ENCODE results near the gene PXK. TPM values are rescaled to one million over a fixed set of nuclear protein-coding genes. Genes with fewer than 3 reads are reported as not detected.

Gene PXK
- total and polyA plus RNA-seq, 10 of the 15 experiments (the other 5 are each of a cell fraction or from before 2014, with no cell fraction given) = 8.4 to 38.0 (median 27.6) TPM

DNA sequence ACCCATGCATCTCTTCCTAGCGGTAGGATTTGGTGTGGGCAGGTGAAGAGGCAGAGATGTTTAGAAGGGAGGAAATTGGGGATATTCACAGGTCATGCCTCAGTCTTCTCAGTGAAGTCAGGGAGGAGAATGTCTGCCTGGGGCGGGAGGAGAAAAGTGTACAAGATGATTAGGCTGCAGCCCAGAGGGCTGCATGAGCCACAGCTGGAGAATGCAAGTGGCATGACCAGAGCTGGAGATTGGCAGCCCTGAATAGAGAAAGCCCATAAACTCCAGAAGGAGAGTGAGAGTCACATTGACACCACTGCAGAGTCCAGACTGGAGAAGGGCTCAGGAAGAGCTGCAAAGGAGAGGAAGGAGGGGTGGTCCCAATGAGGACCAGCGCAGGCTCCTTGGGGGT, 78.3 kb downstream of the PXK start:
- Histone ChIP-seq H4K20me1 (ENCODE audit: control insufficient read depth, insufficient read depth) (no peaks in the 10 kb centered on the region), H3K27ac (ENCODE audit: control insufficient read depth, insufficient read depth) (no peak overlapping the region), H3K4me2 (ENCODE audit: control insufficient read depth, insufficient read depth) (no peak overlapping the region), H3K79me2 (ENCODE audit: control insufficient read depth, insufficient read depth, low read length) (no peaks in the 10 kb centered on the region), H3K9me3 (replicated peaks; ENCODE audit: control insufficient read depth, insufficient read depth, low read length) (no peaks in the 10 kb centered on the region), H3K4me1 (ENCODE audit: control insufficient read depth, insufficient read depth, low read length) (peaks cover 4% of the 10 kb centered on the region; the same call in 1 of the 2 replicates), H3K27me3 (replicated peaks in 1 of 2; ENCODE audit: control insufficient read depth in 2 of 2, insufficient read depth in 2 of 2, low read length in 1 of 2) (no peaks in the 10 kb centered on the region), H3K36me3 (ENCODE audit: control insufficient read depth in 2 of 2, insufficient read depth in 2 of 2, low read length in 1 of 2) (peaks cover 2 to 4% of the 10 kb centered on the region in 2 experiments; a peak in 3 of 4 replicates), H3K9ac (ENCODE audit: control insufficient read depth, insufficient read depth, low read length) (no peak overlapping the region), H2AFZ (ENCODE audit: control insufficient read depth, low read depth, low read length) (no peak overlapping the region), H3K4me3 (no peak overlapping the region)
- intact Hi-C loops (cut with micrococcal nuclease; ENCODE audit: unreplicated experiment) (loop anchor here (5.0 kb wide), 2 partner anchors 104 to 224 kb away; partner anchors contain the start of genes HTD2 and RPP14), in situ Hi-C loops (cut with MboI) (loop anchor here (5.0 kb wide), 2 partner anchors 84 to 229 kb away; no protein-coding TSS in a partner anchor)
- POLR2A ChIA-PET = interaction anchor here (1.1 kb wide), 1 partner anchor 77 kb away, joined by 3 read pairs; no protein-coding TSS in a partner anchor
- DNase-seq (ENCODE audit: low read depth, low spot score) = no peak
- no peak for ATAC-seq
- BruUV-seq (replicated peaks) = no TSS peak
- no peak for FAIRE-seq
- CTCF ChIA-PET = interaction anchor here (0.6 to 4.1 kb wide), 2 partner anchors 57 to 76 kb away, joined by 3 to 24 read pairs; no protein-coding TSS in a partner anchor
- RAD21 ChIA-PET (ENCODE audit: unreplicated experiment) = no interaction called here
- SMC1A ChIA-PET (ENCODE audit: uncharacterized antibody, unreplicated experiment) = interaction anchor here (0.8 to 5.4 kb wide), 5 partner anchors 8 to 103 kb away, joined by 3 to 36 read pairs (median 4); no protein-coding TSS in a partner anchor
- 79% methylated on average over 3 of the region's 3 CpGs for WGBS (ENCODE audit: insufficient coverage, insufficient replicate concordance, low lambda C conversion rate, missing lambda C conversion rate)
- TF ChIP-seq JUND (IDR thresholded peaks at IDR 0.05; ENCODE audit: low read depth, low read length) (no peak), HDAC2 (IDR thresholded peaks at IDR 0.05) (no peak), EED (IDR thresholded peaks at IDR 0.05; ENCODE audit: low read depth) (no peak), SP1 (IDR thresholded peaks at IDR 0.05; ENCODE audit: low read depth, low read length) (no peak), MTA3 (IDR thresholded peaks at IDR 0.05; ENCODE audit: borderline replicate concordance, low read length) (no peak), EGR1 (IDR thresholded peaks at IDR 0.05; ENCODE audit: borderline replicate concordance in 1 of 2, low read depth in 2 of 2, low read length in 2 of 2) (no peak), BHLHE40 (IDR thresholded peaks at IDR 0.05; ENCODE audit: borderline replicate concordance in 1 of 2, low read depth in 2 of 2, low read length in 1 of 2) (no peak), MXI1 (IDR thresholded peaks at IDR 0.05; ENCODE audit: low read depth, low read length) (no peak), NR2F1 (conservative IDR thresholded peaks at IDR 0.05) (no peak), FOS (IDR thresholded peaks at IDR 0.05; ENCODE audit: borderline replicate concordance, extremely low read depth, insufficient read length) (no peak), ATF7 (IDR thresholded peaks at IDR 0.05; ENCODE audit: low read depth) (no peak), CHD1 (IDR thresholded peaks at IDR 0.05; ENCODE audit: low read depth, low read length) (no peak), TAF1 (IDR thresholded peaks at IDR 0.05; ENCODE audit: borderline replicate concordance, low read depth, low read length) (no peak), MYC (IDR thresholded peaks at IDR 0.05; ENCODE audit: insufficient read depth, insufficient read length, insufficient replicate concordance, low read length, severe bottlenecking) (no peak)
- TF ChIP-seq, protein P1, sequence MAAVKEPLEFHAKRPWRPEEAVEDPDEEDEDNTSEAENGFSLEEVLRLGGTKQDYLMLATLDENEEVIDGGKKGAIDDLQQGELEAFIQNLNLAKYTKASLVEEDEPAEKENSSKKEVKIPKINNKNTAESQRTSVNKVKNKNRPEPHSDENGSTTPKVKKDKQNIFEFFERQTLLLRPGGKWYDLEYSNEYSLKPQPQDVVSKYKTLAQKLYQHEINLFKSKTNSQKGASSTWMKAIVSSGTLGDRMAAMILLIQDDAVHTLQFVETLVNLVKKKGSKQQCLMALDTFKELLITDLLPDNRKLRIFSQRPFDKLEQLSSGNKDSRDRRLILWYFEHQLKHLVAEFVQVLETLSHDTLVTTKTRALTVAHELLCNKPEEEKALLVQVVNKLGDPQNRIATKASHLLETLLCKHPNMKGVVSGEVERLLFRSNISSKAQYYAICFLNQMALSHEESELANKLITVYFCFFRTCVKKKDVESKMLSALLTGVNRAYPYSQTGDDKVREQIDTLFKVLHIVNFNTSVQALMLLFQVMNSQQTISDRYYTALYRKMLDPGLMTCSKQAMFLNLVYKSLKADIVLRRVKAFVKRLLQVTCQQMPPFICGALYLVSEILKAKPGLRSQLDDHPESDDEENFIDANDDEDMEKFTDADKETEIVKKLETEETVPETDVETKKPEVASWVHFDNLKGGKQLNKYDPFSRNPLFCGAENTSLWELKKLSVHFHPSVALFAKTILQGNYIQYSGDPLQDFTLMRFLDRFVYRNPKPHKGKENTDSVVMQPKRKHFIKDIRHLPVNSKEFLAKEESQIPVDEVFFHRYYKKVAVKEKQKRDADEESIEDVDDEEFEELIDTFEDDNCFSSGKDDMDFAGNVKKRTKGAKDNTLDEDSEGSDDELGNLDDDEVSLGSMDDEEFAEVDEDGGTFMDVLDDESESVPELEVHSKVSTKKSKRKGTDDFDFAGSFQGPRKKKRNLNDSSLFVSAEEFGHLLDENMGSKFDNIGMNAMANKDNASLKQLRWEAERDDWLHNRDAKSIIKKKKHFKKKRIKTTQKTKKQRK (IDR thresholded peaks at IDR 0.05; ENCODE audit: low read depth, low read length) = no peak
- TF ChIP-seq, protein P2, sequence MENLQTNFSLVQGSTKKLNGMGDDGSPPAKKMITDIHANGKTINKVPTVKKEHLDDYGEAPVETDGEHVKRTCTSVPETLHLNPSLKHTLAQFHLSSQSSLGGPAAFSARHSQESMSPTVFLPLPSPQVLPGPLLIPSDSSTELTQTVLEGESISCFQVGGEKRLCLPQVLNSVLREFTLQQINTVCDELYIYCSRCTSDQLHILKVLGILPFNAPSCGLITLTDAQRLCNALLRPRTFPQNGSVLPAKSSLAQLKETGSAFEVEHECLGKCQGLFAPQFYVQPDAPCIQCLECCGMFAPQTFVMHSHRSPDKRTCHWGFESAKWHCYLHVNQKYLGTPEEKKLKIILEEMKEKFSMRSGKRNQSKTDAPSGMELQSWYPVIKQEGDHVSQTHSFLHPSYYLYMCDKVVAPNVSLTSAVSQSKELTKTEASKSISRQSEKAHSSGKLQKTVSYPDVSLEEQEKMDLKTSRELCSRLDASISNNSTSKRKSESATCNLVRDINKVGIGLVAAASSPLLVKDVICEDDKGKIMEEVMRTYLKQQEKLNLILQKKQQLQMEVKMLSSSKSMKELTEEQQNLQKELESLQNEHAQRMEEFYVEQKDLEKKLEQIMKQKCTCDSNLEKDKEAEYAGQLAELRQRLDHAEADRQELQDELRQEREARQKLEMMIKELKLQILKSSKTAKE (IDR thresholded peaks at IDR 0.05; ENCODE audit: low read depth, poor library complexity, severe bottlenecking) = no peak
- TF ChIP-seq, protein P3, sequence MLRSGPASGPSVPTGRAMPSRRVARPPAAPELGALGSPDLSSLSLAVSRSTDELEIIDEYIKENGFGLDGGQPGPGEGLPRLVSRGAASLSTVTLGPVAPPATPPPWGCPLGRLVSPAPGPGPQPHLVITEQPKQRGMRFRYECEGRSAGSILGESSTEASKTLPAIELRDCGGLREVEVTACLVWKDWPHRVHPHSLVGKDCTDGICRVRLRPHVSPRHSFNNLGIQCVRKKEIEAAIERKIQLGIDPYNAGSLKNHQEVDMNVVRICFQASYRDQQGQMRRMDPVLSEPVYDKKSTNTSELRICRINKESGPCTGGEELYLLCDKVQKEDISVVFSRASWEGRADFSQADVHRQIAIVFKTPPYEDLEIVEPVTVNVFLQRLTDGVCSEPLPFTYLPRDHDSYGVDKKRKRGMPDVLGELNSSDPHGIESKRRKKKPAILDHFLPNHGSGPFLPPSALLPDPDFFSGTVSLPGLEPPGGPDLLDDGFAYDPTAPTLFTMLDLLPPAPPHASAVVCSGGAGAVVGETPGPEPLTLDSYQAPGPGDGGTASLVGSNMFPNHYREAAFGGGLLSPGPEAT (IDR thresholded peaks at IDR 0.05; ENCODE audit: low read depth) = no peak
